GM18499 (cell line): ENCODE measurements around the gene IDH2.
"Not testable (repeated sequence)": the region's sequence is repeated elsewhere in the genome, so short reads cannot be mapped to it uniquely, and the experiment has no call there.

ENCODE experiments used
- ATAC-seq: cut with Tn5 transposase; IDR thresholded peaks from one replicate; pipeline ENCODE4 v1.9.1; 2021; ENCODE audit warnings: moderate number of reproducible peaks; ENCODE audit not compliant: insufficient read depth, unreplicated experiment

The IDH2 gene

GRCh38 chr15:90119367-90119766 is 17.1 kb upstream of the IDH2 start:
- ATAC-seq = no peak

- ATAC-seq = no peak
Observed at GRCh38 chr15:90115783-90116182, 13.5 kb upstream of the IDH2 start.

GRCh38 chr15:90114451-90114901 is 12.2 kb upstream of the IDH2 start:
- no peak for ATAC-seq

- no peak for ATAC-seq
Observed at GRCh38 chr15:90113166-90113565, 10.9 kb upstream of the IDH2 start.

- not testable (repeated sequence) for ATAC-seq
Observed at GRCh38 chr15:90109163-90109751, 7.0 kb upstream of the IDH2 start.

- not testable (repeated sequence) for ATAC-seq
Observed at GRCh38 chr15:90108038-90108437, 5.8 kb upstream of the IDH2 start.

GRCh38 chr15:90106522-90107117 is 4.4 kb upstream of the IDH2 start:
- no peak for ATAC-seq

- ATAC-seq = no peak
Observed at GRCh38 chr15:90105521-90105920, 3.3 kb upstream of the IDH2 start.

- no peak for ATAC-seq
Observed at GRCh38 chr15:90104551-90104950, 2.3 kb upstream of the IDH2 start.

- no peak for ATAC-seq
Observed at GRCh38 chr15:90103701-90104329, 1.5 kb upstream of the IDH2 start.

- ATAC-seq = no peak
Observed at GRCh38 chr15:90101130-90101968, 919 bp downstream of the IDH2 start.

GRCh38 chr15:90099868-90100831 is 2.1 kb downstream of the IDH2 start:
- no peak for ATAC-seq

- no peak for ATAC-seq
Observed at GRCh38 chr15:90099072-90099867, 3.0 kb downstream of the IDH2 start.

- peak; percentile 46 for ATAC-seq
Observed at GRCh38 chr15:90097475-90097874, 4.8 kb downstream of the IDH2 start.

- ATAC-seq = no peak
Observed at GRCh38 chr15:90095521-90095959, 6.7 kb downstream of the IDH2 start.

- ATAC-seq = no peak
Observed at GRCh38 chr15:90091156-90091931, 10.9 kb downstream of the IDH2 start.

GRCh38 chr15:90090226-90090848 is 11.9 kb downstream of the IDH2 start:
- ATAC-seq = no peak
